ENCODE data around the gene ACKR2.

ACKR2 gene

GRCh38 chr3:42874749-42875148 lies 65.5 kb downstream of the ACKR2 start:
- Histone ChIP-seq H3K4me2 (ENCODE audit: low read depth, low read length, poor library complexity, severe bottlenecking) (no peak overlapping the region), H2AFZ (ENCODE audit: low read length) (no peak overlapping the region), H3K9me3 (ENCODE audit: insufficient read depth, low read depth, low read length) (no peaks in the 10 kb centered on the region), H3K9ac (ENCODE audit: low read depth, low read length, poor library complexity, severe bottlenecking) (no peak overlapping the region), H4K20me1 (ENCODE audit: insufficient read depth, low read length, poor library complexity, severe bottlenecking) (no peaks in the 10 kb centered on the region), H3K9me2 (replicated peaks; ENCODE audit: low read depth, low read length) (no peaks in the 10 kb centered on the region), H3K4me3 (ENCODE audit: low read length, poor library complexity, severe bottlenecking) (no peak overlapping the region), H3F3A (ENCODE audit: low read depth) (no peaks in the 10 kb centered on the region), H3K4me1 (ENCODE audit: insufficient read depth, low read length, poor library complexity, severe bottlenecking) (peaks cover 5% of the 10 kb centered on the region), H3K27me3 (ENCODE audit: insufficient read depth, low read length, poor library complexity, severe bottlenecking) (no peaks in the 10 kb centered on the region), H3K79me2 (ENCODE audit: insufficient read depth, low read length) (no peaks in the 10 kb centered on the region), H3K36me3 (ENCODE audit: insufficient read depth, low read length) (no peaks in the 10 kb centered on the region)
- no peak for TF ChIP-seq EZH2phosphoT487 (IDR thresholded peaks at IDR 0.05; ENCODE audit: borderline replicate concordance)
- TF ChIP-seq, protein P1, sequence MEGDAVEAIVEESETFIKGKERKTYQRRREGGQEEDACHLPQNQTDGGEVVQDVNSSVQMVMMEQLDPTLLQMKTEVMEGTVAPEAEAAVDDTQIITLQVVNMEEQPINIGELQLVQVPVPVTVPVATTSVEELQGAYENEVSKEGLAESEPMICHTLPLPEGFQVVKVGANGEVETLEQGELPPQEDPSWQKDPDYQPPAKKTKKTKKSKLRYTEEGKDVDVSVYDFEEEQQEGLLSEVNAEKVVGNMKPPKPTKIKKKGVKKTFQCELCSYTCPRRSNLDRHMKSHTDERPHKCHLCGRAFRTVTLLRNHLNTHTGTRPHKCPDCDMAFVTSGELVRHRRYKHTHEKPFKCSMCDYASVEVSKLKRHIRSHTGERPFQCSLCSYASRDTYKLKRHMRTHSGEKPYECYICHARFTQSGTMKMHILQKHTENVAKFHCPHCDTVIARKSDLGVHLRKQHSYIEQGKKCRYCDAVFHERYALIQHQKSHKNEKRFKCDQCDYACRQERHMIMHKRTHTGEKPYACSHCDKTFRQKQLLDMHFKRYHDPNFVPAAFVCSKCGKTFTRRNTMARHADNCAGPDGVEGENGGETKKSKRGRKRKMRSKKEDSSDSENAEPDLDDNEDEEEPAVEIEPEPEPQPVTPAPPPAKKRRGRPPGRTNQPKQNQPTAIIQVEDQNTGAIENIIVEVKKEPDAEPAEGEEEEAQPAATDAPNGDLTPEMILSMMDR (conservative IDR thresholded peaks at IDR 0.05; ENCODE audit: low read length) = no peak

DNA sequence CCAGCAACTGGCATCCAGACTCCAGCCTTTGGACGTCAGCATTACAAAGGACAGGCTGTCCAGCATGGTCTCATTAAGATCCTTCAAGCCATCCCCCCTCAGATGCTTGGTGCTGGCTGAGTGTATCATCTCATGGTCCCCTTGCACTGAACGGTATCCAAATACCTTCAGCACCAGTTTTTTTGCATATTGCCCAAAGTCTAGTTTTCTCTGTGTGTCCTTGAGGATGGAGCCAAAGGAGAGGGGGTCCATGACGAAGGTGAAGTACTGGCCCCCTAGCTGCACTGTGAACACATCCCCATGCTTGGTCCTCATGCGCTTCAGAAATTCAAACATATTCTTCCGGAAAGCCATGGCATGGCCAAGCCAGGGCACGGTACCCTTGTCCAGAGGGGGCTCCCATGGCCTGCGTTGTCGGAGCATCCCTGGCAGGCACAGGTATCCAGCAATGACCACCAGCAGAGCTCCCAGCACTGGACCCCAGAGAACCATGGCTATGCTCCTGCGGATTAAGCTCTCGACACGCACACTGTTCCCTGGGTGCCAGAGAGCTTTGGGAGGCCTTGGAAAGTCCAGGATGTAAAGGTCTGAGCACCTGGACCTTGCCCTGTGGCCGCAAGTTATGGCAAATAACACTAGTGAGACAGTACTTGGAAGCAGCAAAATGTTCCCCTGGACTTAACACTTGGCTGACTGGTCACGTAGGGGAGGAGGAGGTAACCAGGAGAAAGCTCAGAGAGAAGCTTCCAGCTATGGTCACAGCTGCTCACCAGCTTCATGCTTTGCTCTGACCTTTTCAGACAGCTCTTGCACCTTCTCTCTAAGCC lies 66.3 kb downstream of the ACKR2 start, which contains the start of gene CYP8B1:
CYP8B1 (minus strand) TSS at position 555 of the 827 bp plus-strand sequence; CDS start at position 492, 63 bp downstream.
- no peaks in the 10 kb centered on the region for H3K9me3 ChIP-seq (ENCODE audit: insufficient read depth, low read depth, low read length)
- no peaks in the 10 kb centered on the region for H3K79me2 ChIP-seq (ENCODE audit: insufficient read depth, low read length)
- H4K20me1 ChIP-seq (ENCODE audit: insufficient read depth, low read length, poor library complexity, severe bottlenecking) = no peaks in the 10 kb centered on the region
- TF ChIP-seq, protein P1 (conservative IDR thresholded peaks at IDR 0.05; ENCODE audit: low read length) = no peak
- TF ChIP-seq EZH2phosphoT487 (IDR thresholded peaks at IDR 0.05; ENCODE audit: borderline replicate concordance) = no peak
- no peaks in the 10 kb centered on the region for H3K9me2 ChIP-seq (replicated peaks; ENCODE audit: low read depth, low read length)
- no peak within 1 kb of the TSS for H3K9ac ChIP-seq (ENCODE audit: low read depth, low read length, poor library complexity, severe bottlenecking)
- H2AFZ ChIP-seq (ENCODE audit: low read length) = no peak within 1 kb of the TSS
- no peak within 1 kb of the TSS for H3K4me3 ChIP-seq (ENCODE audit: low read length, poor library complexity, severe bottlenecking)
- no peaks in the 10 kb centered on the region for H3K36me3 ChIP-seq (ENCODE audit: insufficient read depth, low read length)
- peaks cover 5% of the 10 kb centered on the region for H3K4me1 ChIP-seq (ENCODE audit: insufficient read depth, low read length, poor library complexity, severe bottlenecking)
- H3F3A ChIP-seq (ENCODE audit: low read depth) = no peaks in the 10 kb centered on the region
- H3K27me3 ChIP-seq (ENCODE audit: insufficient read depth, low read length, poor library complexity, severe bottlenecking) = no peaks in the 10 kb centered on the region
- H3K4me2 ChIP-seq (ENCODE audit: low read depth, low read length, poor library complexity, severe bottlenecking) = no peak within 1 kb of the TSS

- Histone ChIP-seq H3K4me3 (ENCODE audit: low read length, poor library complexity, severe bottlenecking) (no peak overlapping the region), H3K79me2 (ENCODE audit: insufficient read depth, low read length) (no peaks in the 10 kb centered on the region), H3K27me3 (ENCODE audit: insufficient read depth, low read length, poor library complexity, severe bottlenecking) (no peaks in the 10 kb centered on the region), H3K4me2 (ENCODE audit: low read depth, low read length, poor library complexity, severe bottlenecking) (no peak overlapping the region), H3K9me2 (replicated peaks; ENCODE audit: low read depth, low read length) (no peaks in the 10 kb centered on the region), H3F3A (ENCODE audit: low read depth) (no peaks in the 10 kb centered on the region), H4K20me1 (ENCODE audit: insufficient read depth, low read length, poor library complexity, severe bottlenecking) (no peaks in the 10 kb centered on the region), H3K9me3 (ENCODE audit: insufficient read depth, low read depth, low read length) (no peaks in the 10 kb centered on the region), H3K9ac (ENCODE audit: low read depth, low read length, poor library complexity, severe bottlenecking) (no peak overlapping the region), H3K4me1 (ENCODE audit: insufficient read depth, low read length, poor library complexity, severe bottlenecking) (peaks cover 12% of the 10 kb centered on the region), H3K36me3 (ENCODE audit: insufficient read depth, low read length) (no peaks in the 10 kb centered on the region), H2AFZ (ENCODE audit: low read length) (no peak overlapping the region)
- no peak for TF ChIP-seq EZH2phosphoT487 (IDR thresholded peaks at IDR 0.05; ENCODE audit: borderline replicate concordance)
- TF ChIP-seq, protein P1 (conservative IDR thresholded peaks at IDR 0.05; ENCODE audit: low read length) = no peak
Observed at GRCh38 chr3:42876401-42876800, 67.2 kb downstream of the ACKR2 start.
